ENCODE data around the gene RALGPS1.
A peak's percentile ranks its signal among the peaks of the same experiment; 100 is the strongest.

Gene RALGPS1

GRCh38 chr9:126914458-126915280, at the start of gene RALGPS1:
Gene RALGPS1 (plus strand): TSS chr9:126914782. CDS start chr9:126962290, 47,508 bp downstream.
- DNase-seq (ENCODE audit: low read depth in 1 of 2, low spot score in 1 of 2), result peak; percentile 76 to 83

- no peak for DNase-seq (ENCODE audit: low read depth in 1 of 2, low spot score in 1 of 2)
These were observed 45.2 kb upstream of the RALGPS1 start for GRCh38 chr9:126869368-126869767.

- no peak for DNase-seq (ENCODE audit: low read depth in 1 of 2, low spot score in 1 of 2)
These were observed 42.1 kb upstream of the RALGPS1 start for GRCh38 chr9:126872516-126872915.

GRCh38 chr9:126874546-126875314, 39.9 kb upstream of the RALGPS1 start:
- no peak for DNase-seq (ENCODE audit: low read depth in 1 of 2, low spot score in 1 of 2)

GRCh38 chr9:126875756-126876510, 38.6 kb upstream of the RALGPS1 start:
- DNase-seq (ENCODE audit: low read depth in 1 of 2, low spot score in 1 of 2), result no peak

- DNase-seq (ENCODE audit: low read depth in 1 of 2, low spot score in 1 of 2), result no peak
These were observed 38.1 kb upstream of the RALGPS1 start for GRCh38 chr9:126876531-126876930.

GRCh38 chr9:126877418-126877817, 37.2 kb upstream of the RALGPS1 start:
- DNase-seq (ENCODE audit: low read depth in 1 of 2, low spot score in 1 of 2), result no peak

- DNase-seq (ENCODE audit: low read depth in 1 of 2, low spot score in 1 of 2), result no peak
These were observed 35.3 kb upstream of the RALGPS1 start for GRCh38 chr9:126879288-126879687.

GRCh38 chr9:126880226-126880946, 34.2 kb upstream of the RALGPS1 start:
- DNase-seq (ENCODE audit: low read depth in 1 of 2, low spot score in 1 of 2), result no peak

- no peak for DNase-seq (ENCODE audit: low read depth in 1 of 2, low spot score in 1 of 2)
These were observed 33.6 kb upstream of the RALGPS1 start for GRCh38 chr9:126880947-126881332.

- DNase-seq (ENCODE audit: low read depth in 1 of 2, low spot score in 1 of 2), result no peak
These were observed 31.8 kb upstream of the RALGPS1 start for GRCh38 chr9:126882746-126883145.

GRCh38 chr9:126883636-126884035, 30.9 kb upstream of the RALGPS1 start:
- DNase-seq (ENCODE audit: low read depth in 1 of 2, low spot score in 1 of 2), result no peak

- DNase-seq (ENCODE audit: low read depth in 1 of 2, low spot score in 1 of 2), result no peak
These were observed 29.4 kb upstream of the RALGPS1 start for GRCh38 chr9:126885131-126885641.

- no peak for DNase-seq (ENCODE audit: low read depth in 1 of 2, low spot score in 1 of 2)
These were observed 28.4 kb upstream of the RALGPS1 start for GRCh38 chr9:126886034-126886822.

- DNase-seq (ENCODE audit: low read depth in 1 of 2, low spot score in 1 of 2), result no peak
These were observed 27.7 kb upstream of the RALGPS1 start for GRCh38 chr9:126886897-126887296.

- no peak for DNase-seq (ENCODE audit: low read depth in 1 of 2, low spot score in 1 of 2)
These were observed 22.9 kb upstream of the RALGPS1 start for GRCh38 chr9:126891676-126892075.

- DNase-seq (ENCODE audit: low read depth in 1 of 2, low spot score in 1 of 2), result no peak
These were observed 21.5 kb upstream of the RALGPS1 start for GRCh38 chr9:126893079-126893478.

GRCh38 chr9:126894052-126894603, 20.5 kb upstream of the RALGPS1 start:
- DNase-seq (ENCODE audit: low read depth in 1 of 2, low spot score in 1 of 2), result no peak

GRCh38 chr9:126902210-126902609, 12.4 kb upstream of the RALGPS1 start:
- DNase-seq (ENCODE audit: low read depth in 1 of 2, low spot score in 1 of 2), result no peak

- no peak for DNase-seq (ENCODE audit: low read depth in 1 of 2, low spot score in 1 of 2)
These were observed 10.0 kb upstream of the RALGPS1 start for GRCh38 chr9:126904586-126904985.
